Stimulated activated CD8-positive, alpha-beta memory T cell treated with anti-CD3 and anti-CD28 coated beads, Interleukin-12 subunit alpha, Interleukin-12 subunit beta, amount 100 ng/mL, for 24 hours (primary cell): Measurements from ENCODE around the gene MAGEA4.
"Not testable (repeated sequence)": the region's sequence is repeated elsewhere in the genome, so short reads cannot be mapped to it uniquely, and the experiment has no call there.

ENCODE experiments used
- DNase-seq: peaks from one replicate; pipeline ENCODE4 v3.0.0-alpha.2; 2020; ENCODE audit errors: extremely low read depth

Gene MAGEA4

GRCh38 chrX:151912780-151913179 is at the start of gene MAGEA4:
Gene MAGEA4 (plus strand): TSS chrX:151912889. CDS start chrX:151923665, 10,776 bp downstream.
- DNase-seq = no peak

- DNase-seq = no peak
Observed at GRCh38 chrX:151870602-151871001, 42.1 kb upstream of the MAGEA4 start.

- DNase-seq = no peak
Observed at GRCh38 chrX:151871244-151871643, 41.4 kb upstream of the MAGEA4 start.

- DNase-seq = no peak
Observed at GRCh38 chrX:151873096-151873495, 39.6 kb upstream of the MAGEA4 start.

- DNase-seq = no peak
Observed at GRCh38 chrX:151875270-151876026, 37.2 kb upstream of the MAGEA4 start.

GRCh38 chrX:151878574-151878973 is 34.1 kb upstream of the MAGEA4 start:
- DNase-seq = no peak

GRCh38 chrX:151879856-151880255 is 32.8 kb upstream of the MAGEA4 start:
- no peak for DNase-seq

- no peak for DNase-seq
Observed at GRCh38 chrX:151880895-151881294, 31.8 kb upstream of the MAGEA4 start.

- no peak for DNase-seq
Observed at GRCh38 chrX:151889421-151889820, 23.3 kb upstream of the MAGEA4 start.

GRCh38 chrX:151896734-151897474 is 15.8 kb upstream of the MAGEA4 start:
- DNase-seq = no peak

- DNase-seq = no peak
Observed at GRCh38 chrX:151899622-151900021, 13.1 kb upstream of the MAGEA4 start.

- no peak for DNase-seq
Observed at GRCh38 chrX:151901826-151902225, 10.9 kb upstream of the MAGEA4 start.

- no peak for DNase-seq
Observed at GRCh38 chrX:151902813-151903591, 9.7 kb upstream of the MAGEA4 start.

- no peak for DNase-seq
Observed at GRCh38 chrX:151904989-151905388, 7.7 kb upstream of the MAGEA4 start.

- no peak for DNase-seq
Observed at GRCh38 chrX:151912221-151912620, 468 bp upstream of the MAGEA4 start.

- DNase-seq = not testable (repeated sequence)
Observed at GRCh38 chrX:151918736-151919135, 6.0 kb downstream of the MAGEA4 start.

- no peak for DNase-seq
Observed at GRCh38 chrX:151919610-151920009, 6.9 kb downstream of the MAGEA4 start.

GRCh38 chrX:151920101-151920500 is 7.4 kb downstream of the MAGEA4 start:
- DNase-seq = no peak

- no peak for DNase-seq
Observed at GRCh38 chrX:151920530-151920929, 7.8 kb downstream of the MAGEA4 start.

GRCh38 chrX:151921292-151921691 is 8.6 kb downstream of the MAGEA4 start:
- no peak for DNase-seq

- no peak for DNase-seq
Observed at GRCh38 chrX:151921866-151922265, 9.2 kb downstream of the MAGEA4 start.

GRCh38 chrX:151922692-151923091 is 10.0 kb downstream of the MAGEA4 start:
- no peak for DNase-seq
